Lower leg skin (tissue), 4 donors: Measurements from ENCODE around the gene GATA5. TPM values are rescaled to one million over a fixed set of nuclear protein-coding genes. Genes with fewer than 3 reads are reported as not detected.

Experiments
- DNase-seq, 2 donors: peaks; one replicate each; pipeline ENCODE4 v3.0.0-alpha.2; 2019; ENCODE audit warnings: low spot score in 2 of 2
- H3K4me3 ChIP-seq: fragments of 200-600 bp; sonication (generic); 2 replicates; pipeline ENCODE4 v1.5.1; 2017; ENCODE audit warnings: mild to moderate bottlenecking, low read depth; ENCODE audit not compliant: poor library complexity, severe bottlenecking
- POLR2A ChIP-seq, 2 donors: fragments of 450-650 bp; IDR thresholded peaks; one replicate each; pipeline ENCODE4 v1.6.1; 2016 to 2017; ENCODE audit warnings: antibody characterized with exemption in 2 of 2, mild to moderate bottlenecking in 1 of 2, moderate library complexity in 1 of 2
- WGBS, 2 donors: methylation state at CpG; one replicate each; pipeline ENCODE4 v1.1.5; 2018; 5-methylcytosine and 5-hydroxymethylcytosine counted together
- intact Hi-C: fragments of 100-400 bp; cut with DNase I; formaldehyde crosslinking; loops from one replicate; pipeline ENCODE4 v1.15.0; 2023; ENCODE audit warnings: low total_unique reads
- total RNA-seq, 4 donors: library from RNA; depleted of rRNA; stranded (reverse); fragments of >200 nt; gene quantifications; one replicate each; pipeline ENCODE4 v1.1.0, GENCODE V29; 2016
- TF ChIP-seq, protein P1 (sequence below), 3 donors: fragments of 450-650 bp; IDR thresholded peaks; one replicate each; pipeline ENCODE4 v1.5.1; 2016; ENCODE audit warnings: antibody characterized with exemption in 3 of 3, mild to moderate bottlenecking in 3 of 3, moderate library complexity in 2 of 3

GATA5 gene
- total RNA-seq, 4 donors from 2014 or later = 1.1 to 2.4 (median 1.6) TPM; not detected in 1

GRCh38 chr20:62464990-62465389 lies 10.8 kb downstream of the GATA5 start:
- TF ChIP-seq, protein P1, sequence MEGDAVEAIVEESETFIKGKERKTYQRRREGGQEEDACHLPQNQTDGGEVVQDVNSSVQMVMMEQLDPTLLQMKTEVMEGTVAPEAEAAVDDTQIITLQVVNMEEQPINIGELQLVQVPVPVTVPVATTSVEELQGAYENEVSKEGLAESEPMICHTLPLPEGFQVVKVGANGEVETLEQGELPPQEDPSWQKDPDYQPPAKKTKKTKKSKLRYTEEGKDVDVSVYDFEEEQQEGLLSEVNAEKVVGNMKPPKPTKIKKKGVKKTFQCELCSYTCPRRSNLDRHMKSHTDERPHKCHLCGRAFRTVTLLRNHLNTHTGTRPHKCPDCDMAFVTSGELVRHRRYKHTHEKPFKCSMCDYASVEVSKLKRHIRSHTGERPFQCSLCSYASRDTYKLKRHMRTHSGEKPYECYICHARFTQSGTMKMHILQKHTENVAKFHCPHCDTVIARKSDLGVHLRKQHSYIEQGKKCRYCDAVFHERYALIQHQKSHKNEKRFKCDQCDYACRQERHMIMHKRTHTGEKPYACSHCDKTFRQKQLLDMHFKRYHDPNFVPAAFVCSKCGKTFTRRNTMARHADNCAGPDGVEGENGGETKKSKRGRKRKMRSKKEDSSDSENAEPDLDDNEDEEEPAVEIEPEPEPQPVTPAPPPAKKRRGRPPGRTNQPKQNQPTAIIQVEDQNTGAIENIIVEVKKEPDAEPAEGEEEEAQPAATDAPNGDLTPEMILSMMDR (IDR thresholded peaks at IDR 0.05) = no peak
- no peak for TF ChIP-seq POLR2A (IDR thresholded peaks at IDR 0.05)

GRCh38 chr20:62464425-62464770 lies 11.4 kb downstream of the GATA5 start:
- no peak for TF ChIP-seq POLR2A (IDR thresholded peaks at IDR 0.05)
- TF ChIP-seq, protein P1 (IDR thresholded peaks at IDR 0.05) = no peak
- H3K4me3 ChIP-seq = no peak overlapping the region
- no peak for DNase-seq
- intact Hi-C loops = loop anchor here (5.0 to 10.0 kb wide), 2 partner anchors 282 to 530 kb away; partner anchors contain the start of gene MTG2
- WGBS, 2 donors = 86 to 90% methylated on average over 10 of the region's 10 CpGs

More at GRCh38 chr20:62464990-62465389, 10.8 kb downstream of the GATA5 start:
- intact Hi-C loops = loop anchor here (5.0 to 10.0 kb wide), 2 partner anchors 283 to 530 kb away; partner anchors contain the start of gene MTG2
- no peak for DNase-seq
- WGBS, 2 donors = 72 to 95% methylated on average over 9 of the region's 10 CpGs
- no peak overlapping the region for H3K4me3 ChIP-seq

DNA sequence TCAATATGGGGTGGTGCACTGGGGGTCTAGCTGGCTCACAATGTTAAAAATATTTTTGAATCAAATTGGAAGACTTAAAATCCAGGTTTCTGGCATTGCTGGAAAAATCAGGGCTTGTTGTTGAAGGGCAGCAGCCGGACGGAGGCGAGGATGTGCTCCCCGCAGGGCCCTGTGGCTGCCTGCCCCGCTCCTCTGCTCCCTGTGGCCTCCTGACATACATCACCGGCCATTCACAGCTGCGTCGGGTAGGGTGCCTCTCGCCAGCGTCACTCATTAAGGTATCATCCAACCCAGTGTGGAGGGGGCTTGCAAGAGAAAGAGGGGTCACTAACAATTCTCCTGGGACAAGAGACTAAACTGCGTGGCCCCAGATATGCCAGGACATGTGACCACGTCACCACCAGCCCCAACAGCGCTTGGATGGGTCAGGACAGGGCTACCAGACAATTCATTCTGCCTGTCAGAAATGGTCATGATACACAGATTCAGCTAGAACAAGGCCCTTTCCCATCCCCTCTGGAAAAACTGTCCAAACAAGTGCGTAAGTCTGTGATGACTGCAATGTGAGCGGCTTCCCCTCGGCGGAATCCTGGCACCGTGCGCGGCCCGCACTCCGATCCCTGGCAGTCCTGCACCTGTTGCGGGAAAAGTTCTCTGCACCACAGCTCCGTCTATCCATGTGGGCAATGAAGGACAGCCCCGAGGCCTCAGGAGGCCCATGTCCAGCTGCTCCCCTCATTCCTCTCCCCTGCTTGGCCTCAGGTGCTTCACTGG lies 12.0 kb downstream of the GATA5 start:
- H3K4me3 ChIP-seq = no peak overlapping the region
- WGBS, 2 donors = 78 to 88% methylated on average over 25 of the region's 25 CpGs
- DNase-seq = no peak
- TF ChIP-seq POLR2A (IDR thresholded peaks at IDR 0.05) = no peak
- TF ChIP-seq, protein P1 (IDR thresholded peaks at IDR 0.05) = no peak
- intact Hi-C loops = loop anchor here (5.0 to 10.0 kb wide), 2 partner anchors 282 to 531 kb away; partner anchors contain the start of gene MTG2

GRCh38 chr20:62462976-62463592 lies 12.7 kb downstream of the GATA5 start:
- TF ChIP-seq, protein P1 (IDR thresholded peaks at IDR 0.05) = no peak
- TF ChIP-seq POLR2A (IDR thresholded peaks at IDR 0.05) = no peak
- no peak overlapping the region for H3K4me3 ChIP-seq
- no peak for DNase-seq
- WGBS, 2 donors = 74 to 78% methylated on average over 14 to 15 of the region's 15 CpGs
- intact Hi-C loops = loop anchor here (5.0 to 10.0 kb wide), 2 partner anchors 281 to 532 kb away; partner anchors contain the start of gene MTG2

- no peak for DNase-seq
- intact Hi-C loops = loop anchor here (5.0 to 10.0 kb wide), 2 partner anchors 280 to 533 kb away; partner anchors contain the start of gene MTG2
- 90 to 92% methylated on average over 11 to 13 of the region's 13 CpGs for WGBS, 2 donors
- TF ChIP-seq POLR2A (IDR thresholded peaks at IDR 0.05) = no peak
- TF ChIP-seq, protein P1 (IDR thresholded peaks at IDR 0.05) = no peak
- H3K4me3 ChIP-seq = no peak overlapping the region
These were observed 14.0 kb downstream of the GATA5 start for GRCh38 chr20:62461834-62462233.
